ENCODE measurements around the gene TLE3. TPM values are rescaled to one million over a fixed set of nuclear protein-coding genes. Genes with fewer than 3 reads are reported as not detected.

TLE3 gene
- polyA plus RNA-seq, 1 donor (not counting 4 experiments of a cell fraction or from before 2014, with no cell fraction given) = 8.3 TPM

DNA sequence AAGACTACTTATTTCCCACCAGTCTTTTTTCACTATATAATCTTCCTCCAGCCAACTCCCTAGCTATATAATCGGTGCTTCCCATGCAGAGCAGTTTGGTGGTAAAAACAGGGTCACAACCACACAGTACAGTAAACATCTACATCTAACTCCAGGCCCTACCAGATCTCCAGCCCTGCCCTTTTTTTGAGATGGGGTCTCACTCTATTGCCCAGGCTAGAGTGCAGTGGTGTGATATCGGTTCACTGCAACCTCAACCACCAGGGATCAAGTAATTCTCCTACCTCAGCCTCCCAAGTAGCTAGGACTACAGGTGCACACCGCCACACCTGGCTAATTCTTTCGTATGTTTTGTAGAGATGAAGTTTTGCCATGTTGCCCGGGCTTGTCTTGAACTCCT lies 49.1 kb upstream of the TLE3 start:
- H3K4me1 ChIP-seq (ENCODE audit: control insufficient read depth, extremely low read depth, insufficient read depth, low read length) = peaks cover 3% of the 10 kb centered on the region
- H3K9me3 ChIP-seq (ENCODE audit: control insufficient read depth, low read depth, low read length) = no peaks in the 10 kb centered on the region
- no peak overlapping the region for H3K27ac ChIP-seq (ENCODE audit: control insufficient read depth, insufficient read depth, low read length)
- H3K36me3 ChIP-seq (ENCODE audit: control insufficient read depth in 2 of 2, extremely low read depth in 1 of 2, insufficient read depth in 2 of 2, low read length in 2 of 2) = no peaks in the 10 kb centered on the region
- dilution Hi-C loops (cut with MboI; ENCODE audit: extremely low pct_ligation_motif_present, low sequenced_read_pairs) = no loop called here
- H3K27me3 ChIP-seq (ENCODE audit: control insufficient read depth, extremely low read depth, insufficient read depth, low read length) = peaks cover 19% of the 10 kb centered on the region
- H3K9ac ChIP-seq (ENCODE audit: control insufficient read depth, extremely low read depth, insufficient read depth, low read length) = no peak overlapping the region
- H3K79me2 ChIP-seq (ENCODE audit: control insufficient read depth, insufficient read depth, low read length) = no peaks in the 10 kb centered on the region
- H3K9me1 ChIP-seq (ENCODE audit: control insufficient read depth, extremely low read depth, insufficient read depth, low read length) = no peaks in the 10 kb centered on the region
- no peak overlapping the region for H3K4me2 ChIP-seq (ENCODE audit: control insufficient read depth, extremely low read depth, insufficient read depth, low read depth, low read length)
- H4K20me1 ChIP-seq (ENCODE audit: control insufficient read depth, extremely low read depth, insufficient read depth, low read length) = no peaks in the 10 kb centered on the region
- TF ChIP-seq, protein P1, sequence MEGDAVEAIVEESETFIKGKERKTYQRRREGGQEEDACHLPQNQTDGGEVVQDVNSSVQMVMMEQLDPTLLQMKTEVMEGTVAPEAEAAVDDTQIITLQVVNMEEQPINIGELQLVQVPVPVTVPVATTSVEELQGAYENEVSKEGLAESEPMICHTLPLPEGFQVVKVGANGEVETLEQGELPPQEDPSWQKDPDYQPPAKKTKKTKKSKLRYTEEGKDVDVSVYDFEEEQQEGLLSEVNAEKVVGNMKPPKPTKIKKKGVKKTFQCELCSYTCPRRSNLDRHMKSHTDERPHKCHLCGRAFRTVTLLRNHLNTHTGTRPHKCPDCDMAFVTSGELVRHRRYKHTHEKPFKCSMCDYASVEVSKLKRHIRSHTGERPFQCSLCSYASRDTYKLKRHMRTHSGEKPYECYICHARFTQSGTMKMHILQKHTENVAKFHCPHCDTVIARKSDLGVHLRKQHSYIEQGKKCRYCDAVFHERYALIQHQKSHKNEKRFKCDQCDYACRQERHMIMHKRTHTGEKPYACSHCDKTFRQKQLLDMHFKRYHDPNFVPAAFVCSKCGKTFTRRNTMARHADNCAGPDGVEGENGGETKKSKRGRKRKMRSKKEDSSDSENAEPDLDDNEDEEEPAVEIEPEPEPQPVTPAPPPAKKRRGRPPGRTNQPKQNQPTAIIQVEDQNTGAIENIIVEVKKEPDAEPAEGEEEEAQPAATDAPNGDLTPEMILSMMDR (optimal IDR thresholded peaks at IDR 0.05 in 1 of 3, IDR thresholded peaks at IDR 0.05 in 1 of 3, conservative IDR thresholded peaks at IDR 0.05 in 1 of 3; ENCODE audit: extremely low read depth in 1 of 3, insufficient read depth in 2 of 3, low read length in 3 of 3) = no peak
- TF ChIP-seq EZH2 (IDR thresholded peaks at IDR 0.05; ENCODE audit: low read length) = no peak
- no peak for DNase-seq (ENCODE audit: low read depth, low spot score)
- no peak overlapping the region for H2AFZ ChIP-seq (ENCODE audit: control insufficient read depth, low read length)
- no peak for FAIRE-seq
- H3K4me3 ChIP-seq (ENCODE audit: control insufficient read depth in 2 of 3, extremely low read depth in 1 of 3, insufficient read depth in 2 of 3, low read depth in 1 of 3, low read length in 3 of 3) = no peak overlapping the region

DNA sequence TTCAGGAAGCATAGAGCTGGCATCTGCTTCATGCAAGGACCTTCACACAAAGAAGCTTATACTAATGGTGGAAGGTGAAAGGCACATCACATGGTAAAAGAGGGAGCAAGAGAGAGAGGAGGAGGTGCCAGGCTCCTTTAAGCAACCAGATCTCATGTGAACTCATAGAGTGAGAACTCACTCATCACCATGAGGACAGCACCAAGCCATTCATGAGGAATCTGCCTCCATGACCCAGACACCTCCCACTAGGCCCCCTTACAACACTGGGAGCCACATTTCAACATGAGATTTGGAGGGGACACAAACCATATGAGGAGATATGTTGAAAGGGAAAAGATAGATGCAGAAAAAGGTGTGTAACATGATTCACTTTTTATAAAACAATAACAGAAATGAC lies 48.4 kb upstream of the TLE3 start:
- Histone ChIP-seq H2AFZ (ENCODE audit: control insufficient read depth, low read length) (no peak overlapping the region), H3K27me3 (ENCODE audit: control insufficient read depth, extremely low read depth, insufficient read depth, low read length) (peaks cover 24% of the 10 kb centered on the region), H4K20me1 (ENCODE audit: control insufficient read depth, extremely low read depth, insufficient read depth, low read length) (no peaks in the 10 kb centered on the region), H3K4me3 (ENCODE audit: control insufficient read depth in 2 of 3, extremely low read depth in 1 of 3, insufficient read depth in 2 of 3, low read depth in 1 of 3, low read length in 3 of 3) (no peak overlapping the region), H3K4me1 (ENCODE audit: control insufficient read depth, extremely low read depth, insufficient read depth, low read length) (peaks cover 3% of the 10 kb centered on the region), H3K9me1 (ENCODE audit: control insufficient read depth, extremely low read depth, insufficient read depth, low read length) (no peaks in the 10 kb centered on the region), H3K36me3 (ENCODE audit: control insufficient read depth in 2 of 2, extremely low read depth in 1 of 2, insufficient read depth in 2 of 2, low read length in 2 of 2) (no peaks in the 10 kb centered on the region), H3K79me2 (ENCODE audit: control insufficient read depth, insufficient read depth, low read length) (no peaks in the 10 kb centered on the region), H3K9ac (ENCODE audit: control insufficient read depth, extremely low read depth, insufficient read depth, low read length) (no peak overlapping the region), H3K27ac (ENCODE audit: control insufficient read depth, insufficient read depth, low read length) (no peak overlapping the region), H3K4me2 (ENCODE audit: control insufficient read depth, extremely low read depth, insufficient read depth, low read depth, low read length) (no peak overlapping the region), H3K9me3 (ENCODE audit: control insufficient read depth, low read depth, low read length) (no peaks in the 10 kb centered on the region)
- dilution Hi-C loops (cut with MboI; ENCODE audit: extremely low pct_ligation_motif_present, low sequenced_read_pairs) = no loop called here
- TF ChIP-seq, protein P1 (optimal IDR thresholded peaks at IDR 0.05 in 1 of 3, IDR thresholded peaks at IDR 0.05 in 1 of 3, conservative IDR thresholded peaks at IDR 0.05 in 1 of 3; ENCODE audit: extremely low read depth in 1 of 3, insufficient read depth in 2 of 3, low read length in 3 of 3) = no peak
- TF ChIP-seq EZH2 (IDR thresholded peaks at IDR 0.05; ENCODE audit: low read length) = no peak
- no peak for DNase-seq (ENCODE audit: low read depth, low spot score)
- FAIRE-seq = no peak
